PC-3 (cell line): Measurements from ENCODE around the gene ZNF425. TPM values are rescaled to one million over a fixed set of nuclear protein-coding genes. Genes with fewer than 3 reads are reported as not detected.

Source experiments
- ATAC-seq: fragments of 200-7000 bp; cut with Tn5 transposase; 2 replicates; pipeline ENCODE4 v1.9.1; 2020; ENCODE audit warnings: mild to moderate bottlenecking, moderate library complexity
- BruUV-seq: library from RNA; stranded (reverse); fragments of 400-500 nt; replicated peaks from 2 replicates; lab custom pipeline; 2021; lab: Mats Ljungman, UMichigan
- CTCF ChIA-PET: fragments of 300-600 bp; sonication (Branson Sonifier 250); formaldehyde crosslinking; loops from one replicate; lab custom pipeline; 2022; ENCODE audit warnings: antibody characterized with exemption; lab: Charles Lee
- POLR2A ChIA-PET: fragments of 300-600 bp; sonication (Branson Sonifier 250); formaldehyde crosslinking; loops from one replicate; lab custom pipeline; 2022; ENCODE audit warnings: antibody characterized with exemption; ENCODE audit not compliant: unreplicated experiment; lab: Charles Lee
- DNase-seq: peaks from one replicate; pipeline ENCODE4 v3.0.0-alpha.2; 2015
- H2AFZ ChIP-seq: fragments of 300-600 bp; sonication (generic); 2 replicates; pipeline ENCODE4 v1.6.0; 2016; ENCODE audit warnings: antibody characterized with exemption, low read length
- H3F3A ChIP-seq: fragments of 300-600 bp; sonication (generic); one replicate; pipeline ENCODE4 v1.6.0; 2017; ENCODE audit warnings: antibody characterized with exemption, low read length, control low read depth, mild to moderate bottlenecking; ENCODE audit not compliant: unreplicated experiment
- H3K27ac ChIP-seq: fragments of 300-600 bp; sonication (generic); 2 replicates; pipeline ENCODE4 v1.5.1; 2016; ENCODE audit warnings: mild to moderate bottlenecking, low read length
- H3K27me3 ChIP-seq: fragments of 300-600 bp; sonication (generic); 2 replicates; pipeline ENCODE4 v1.6.1; 2016; ENCODE audit warnings: low read length, mixed read lengths
- H3K36me3 ChIP-seq: fragments of 300-600 bp; sonication (generic); 2 replicates; pipeline ENCODE4 v1.6.1; 2016; ENCODE audit warnings: low read depth, mixed run types, low read length, mixed read lengths
- H3K4me1 ChIP-seq: fragments of 300-600 bp; sonication (generic); 2 replicates; pipeline ENCODE4 v1.5.1; 2016; ENCODE audit warnings: low read length; ENCODE audit not compliant: insufficient read depth
- H3K4me2 ChIP-seq: fragments of 300-600 bp; sonication (generic); 2 replicates; pipeline ENCODE4 v1.6.0; 2016; ENCODE audit warnings: low read length
- H3K4me3 ChIP-seq: fragments of 300-600 bp; sonication (generic); 2 replicates; pipeline ENCODE4 v1.5.1; 2016; ENCODE audit warnings: mild to moderate bottlenecking, low read length, mixed read lengths
- H3K79me2 ChIP-seq: fragments of 300-600 bp; sonication (generic); 2 replicates; pipeline ENCODE4 v1.6.1; 2017; ENCODE audit warnings: low read length, mixed read lengths
- H3K9ac ChIP-seq: fragments of 300-600 bp; sonication (generic); 2 replicates; pipeline ENCODE4 v1.6.0; 2016; ENCODE audit warnings: mild to moderate bottlenecking, low read length
- H3K9me2 ChIP-seq: fragments of 300-600 bp; sonication (generic); replicated peaks from 2 replicates; pipeline ENCODE4 v1.6.1; 2016; ENCODE audit warnings: mixed run types, low read length, mixed read lengths
- H3K9me3 ChIP-seq: fragments of 300-600 bp; sonication (generic); 2 replicates; pipeline ENCODE4 v1.6.1; 2016; ENCODE audit warnings: low read length, mixed read lengths
- H4K20me1 ChIP-seq: fragments of 300-600 bp; sonication (generic); 2 replicates; pipeline ENCODE4 v1.6.1; 2016; ENCODE audit warnings: low read length, mixed read lengths
- EZH2 ChIP-seq: fragments of 300-600 bp; sonication (generic); IDR thresholded peaks from one replicate; pipeline ENCODE4 v1.6.1; 2017; ENCODE audit warnings: antibody characterized with exemption, mild to moderate bottlenecking, low read length; ENCODE audit not compliant: unreplicated experiment
- EZH2phosphoT487 ChIP-seq: fragments of 300-600 bp; sonication (generic); IDR thresholded peaks from 2 replicates; pipeline ENCODE4 v1.6.1; 2018; ENCODE audit warnings: mild to moderate bottlenecking, antibody characterized with exemption, low read length, borderline replicate concordance
- intact Hi-C: fragments of 100-400 bp; cut with micrococcal nuclease; formaldehyde crosslinking; loops from 2 replicates; pipeline ENCODE4 v1.9.0; 2023
- total RNA-seq: library from RNA; depleted of rRNA; stranded (reverse); fragments of >200 nt; gene quantifications from 2 replicates; pipeline ENCODE4 v1.2.3, GENCODE V29; 2014
- TF ChIP-seq, protein P1 (sequence below): fragments of 300-600 bp; sonication (generic); conservative IDR thresholded peaks from 2 replicates; pipeline ENCODE4 v1.5.1; 2017; ENCODE audit warnings: antibody characterized with exemption, low read depth, mild to moderate bottlenecking, low read length

ZNF425 gene
- total RNA-seq, 1 experiment from 2014 or later, result 1.6 TPM

GRCh38 chr7:149071641-149072437 is 54.3 kb downstream of the ZNF425 start:
- no TSS peak for BruUV-seq
- Histone ChIP-seq H3K4me2 (no peak overlapping the region), H3K4me1 (no peaks in the 10 kb centered on the region), H3K79me2 (no peaks in the 10 kb centered on the region), H3K9me2 (no peaks in the 10 kb centered on the region), H3K9ac (no peak overlapping the region), H3K9me3 (no peaks in the 10 kb centered on the region), H3K4me3 (no peak overlapping the region), H3K27ac (no peak overlapping the region), H3K27me3 (no peaks in the 10 kb centered on the region), H3F3A (no peaks in the 10 kb centered on the region), H4K20me1 (no peaks in the 10 kb centered on the region), H2AFZ (no peak overlapping the region), H3K36me3 (peaks cover 3% of the 10 kb centered on the region; the same call in 1 of the 2 replicates)
- ATAC-seq (no peak), DNase-seq (no peak)
- TF ChIP-seq, protein P1, sequence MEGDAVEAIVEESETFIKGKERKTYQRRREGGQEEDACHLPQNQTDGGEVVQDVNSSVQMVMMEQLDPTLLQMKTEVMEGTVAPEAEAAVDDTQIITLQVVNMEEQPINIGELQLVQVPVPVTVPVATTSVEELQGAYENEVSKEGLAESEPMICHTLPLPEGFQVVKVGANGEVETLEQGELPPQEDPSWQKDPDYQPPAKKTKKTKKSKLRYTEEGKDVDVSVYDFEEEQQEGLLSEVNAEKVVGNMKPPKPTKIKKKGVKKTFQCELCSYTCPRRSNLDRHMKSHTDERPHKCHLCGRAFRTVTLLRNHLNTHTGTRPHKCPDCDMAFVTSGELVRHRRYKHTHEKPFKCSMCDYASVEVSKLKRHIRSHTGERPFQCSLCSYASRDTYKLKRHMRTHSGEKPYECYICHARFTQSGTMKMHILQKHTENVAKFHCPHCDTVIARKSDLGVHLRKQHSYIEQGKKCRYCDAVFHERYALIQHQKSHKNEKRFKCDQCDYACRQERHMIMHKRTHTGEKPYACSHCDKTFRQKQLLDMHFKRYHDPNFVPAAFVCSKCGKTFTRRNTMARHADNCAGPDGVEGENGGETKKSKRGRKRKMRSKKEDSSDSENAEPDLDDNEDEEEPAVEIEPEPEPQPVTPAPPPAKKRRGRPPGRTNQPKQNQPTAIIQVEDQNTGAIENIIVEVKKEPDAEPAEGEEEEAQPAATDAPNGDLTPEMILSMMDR, result no peak
- TF ChIP-seq EZH2phosphoT487 (no peak), EZH2 (no peak)
- POLR2A ChIA-PET, result no interaction called here
- intact Hi-C loops, result no loop called here
- CTCF ChIA-PET, result no interaction called here

DNA sequence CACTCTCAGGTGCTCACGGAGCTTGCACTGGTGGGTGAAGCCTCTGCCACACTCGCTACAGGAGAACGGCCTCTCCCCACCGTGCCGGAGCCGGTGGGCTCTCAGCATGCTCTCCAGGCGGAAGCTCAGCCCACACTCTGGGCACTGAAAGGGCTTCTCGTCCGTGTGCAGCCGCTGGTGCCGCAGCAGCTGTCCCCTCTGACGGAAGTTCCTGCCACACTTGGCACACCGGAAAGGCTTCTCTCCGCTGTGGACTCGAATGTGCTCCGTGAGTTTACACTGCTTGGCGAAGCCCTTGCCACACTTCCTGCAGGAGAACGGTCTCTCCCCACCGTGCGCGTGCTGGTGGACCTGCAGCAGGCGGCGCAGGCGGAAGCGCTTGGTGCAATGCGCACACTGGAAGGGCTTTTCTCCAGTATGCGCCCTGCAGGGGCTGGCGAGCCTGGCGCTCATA is 54.9 kb downstream of the ZNF425 start:
- no peaks in the 10 kb centered on the region for H3K79me2 ChIP-seq
- no peak overlapping the region for H2AFZ ChIP-seq
- TF ChIP-seq EZH2phosphoT487, result no peak
- TF ChIP-seq EZH2, result no peak
- TF ChIP-seq, protein P1, result no peak
- H3K9me3 ChIP-seq, result no peaks in the 10 kb centered on the region
- H3K4me1 ChIP-seq, result no peaks in the 10 kb centered on the region
- BruUV-seq, result no TSS peak
- no peaks in the 10 kb centered on the region for H3K27me3 ChIP-seq
- DNase-seq (no peak), ATAC-seq (no peak)
- H4K20me1 ChIP-seq, result no peaks in the 10 kb centered on the region
- no peak overlapping the region for H3K4me3 ChIP-seq
- CTCF ChIA-PET, result no interaction called here
- H3K9me2 ChIP-seq, result no peaks in the 10 kb centered on the region
- no peaks in the 10 kb centered on the region for H3F3A ChIP-seq
- no peak overlapping the region for H3K4me2 ChIP-seq
- H3K27ac ChIP-seq, result no peak overlapping the region
- intact Hi-C loops, result no loop called here
- no peak overlapping the region for H3K9ac ChIP-seq
- peaks cover 3% of the 10 kb centered on the region; the same call in 1 of the 2 replicates for H3K36me3 ChIP-seq
- POLR2A ChIA-PET, result no interaction called here

GRCh38 chr7:149070372-149071125 is 55.6 kb downstream of the ZNF425 start:
- POLR2A ChIA-PET, result no interaction called here
- no peaks in the 10 kb centered on the region for H4K20me1 ChIP-seq
- H3K9me2 ChIP-seq, result no peaks in the 10 kb centered on the region
- H3K79me2 ChIP-seq, result no peaks in the 10 kb centered on the region
- H3K27me3 ChIP-seq, result no peaks in the 10 kb centered on the region
- no peak overlapping the region for H3K4me3 ChIP-seq
- no peaks in the 10 kb centered on the region for H3K4me1 ChIP-seq
- CTCF ChIA-PET, result interaction anchor here (0.6 kb wide), 1 partner anchor 61 kb away, joined by 3 read pairs; no protein-coding TSS in a partner anchor
- TF ChIP-seq, protein P1, result no peak
- TF ChIP-seq EZH2phosphoT487 (no peak), EZH2 (no peak)
- no TSS peak for BruUV-seq
- DNase-seq (no peak), ATAC-seq (no peak)
- H3K4me2 ChIP-seq, result no peak overlapping the region
- H3K9me3 ChIP-seq, result no peaks in the 10 kb centered on the region
- peaks cover 3% of the 10 kb centered on the region; the same call in 1 of the 2 replicates for H3K36me3 ChIP-seq
- no peak overlapping the region for H3K27ac ChIP-seq
- intact Hi-C loops, result no loop called here
- no peaks in the 10 kb centered on the region for H3F3A ChIP-seq
- H3K9ac ChIP-seq, result no peak overlapping the region
- H2AFZ ChIP-seq, result no peak overlapping the region
